HG03060 (cell line): ENCODE data around the gene ZNF680.
"Not testable (repeated sequence)": the region's sequence is repeated elsewhere in the genome, so short reads cannot be mapped to it uniquely, and the experiment has no call there.

Experiments used
- ATAC-seq: cut with Tn5 transposase; IDR thresholded peaks from one replicate; pipeline ENCODE4 v1.9.1; 2021; ENCODE audit warnings: low read depth, moderate number of reproducible peaks; ENCODE audit not compliant: unreplicated experiment

The ZNF680 gene

DNA sequence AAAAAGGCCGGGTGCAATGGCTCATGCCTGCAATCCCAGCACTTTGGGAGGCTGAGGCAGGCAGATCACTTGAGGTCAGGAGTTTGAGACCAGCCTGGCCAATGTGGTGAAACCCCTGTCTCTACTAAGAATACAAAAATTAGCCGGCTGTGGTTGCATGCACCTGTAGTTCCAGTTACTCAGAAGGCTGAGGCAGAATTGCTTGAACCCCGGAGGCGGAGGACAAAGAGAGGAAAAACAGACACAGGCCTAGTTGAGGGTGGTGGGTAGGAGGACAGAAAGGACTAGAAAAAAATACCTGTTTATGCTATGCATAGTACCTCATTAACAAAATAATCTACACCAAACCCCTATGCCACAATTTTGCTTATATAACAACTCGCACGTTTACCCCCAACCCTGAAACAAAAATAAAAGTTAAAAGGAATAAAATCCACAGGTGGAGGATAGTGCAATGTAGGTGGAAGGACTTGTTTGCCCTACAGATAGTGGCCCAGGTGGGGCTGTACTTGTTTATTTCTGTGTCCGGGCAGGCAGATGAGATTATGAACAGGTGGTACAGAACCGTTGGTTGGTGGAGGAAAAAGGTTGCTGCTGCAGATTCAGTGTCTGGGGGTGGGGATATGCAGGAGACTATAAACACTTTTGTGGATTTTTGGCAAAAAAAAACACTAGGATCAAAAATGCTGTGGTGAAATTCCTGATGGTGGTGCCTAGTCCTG is 5.1 kb downstream of the ZNF680 start:
- ATAC-seq = no peak

- ATAC-seq = no peak
Observed at GRCh38 chr7:64555046-64555445, 7.8 kb downstream of the ZNF680 start.

DNA sequence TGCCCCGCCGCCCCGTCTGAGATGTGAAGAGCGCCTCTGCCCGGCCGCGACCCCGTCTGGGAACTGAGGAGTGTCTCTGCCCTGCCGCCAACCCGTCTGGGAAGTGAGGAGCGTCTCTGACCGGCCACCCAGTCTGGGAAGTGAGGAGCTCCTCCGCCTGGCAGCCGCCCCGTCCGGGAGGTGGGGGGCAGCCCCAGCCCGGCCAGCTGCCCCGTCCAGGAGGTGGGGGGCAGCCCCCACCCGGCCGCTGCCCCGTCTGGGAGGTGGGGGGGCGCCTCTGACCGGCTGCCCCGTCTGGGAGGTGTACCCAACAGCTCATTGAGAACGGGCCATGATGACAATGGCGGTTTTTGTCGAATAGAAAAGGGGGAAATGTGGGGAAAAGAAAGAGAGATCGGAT is 8.7 kb downstream of the ZNF680 start:
- ATAC-seq = not testable (repeated sequence)

GRCh38 chr7:64551375-64552142 is 11.3 kb downstream of the ZNF680 start:
- no peak for ATAC-seq

DNA sequence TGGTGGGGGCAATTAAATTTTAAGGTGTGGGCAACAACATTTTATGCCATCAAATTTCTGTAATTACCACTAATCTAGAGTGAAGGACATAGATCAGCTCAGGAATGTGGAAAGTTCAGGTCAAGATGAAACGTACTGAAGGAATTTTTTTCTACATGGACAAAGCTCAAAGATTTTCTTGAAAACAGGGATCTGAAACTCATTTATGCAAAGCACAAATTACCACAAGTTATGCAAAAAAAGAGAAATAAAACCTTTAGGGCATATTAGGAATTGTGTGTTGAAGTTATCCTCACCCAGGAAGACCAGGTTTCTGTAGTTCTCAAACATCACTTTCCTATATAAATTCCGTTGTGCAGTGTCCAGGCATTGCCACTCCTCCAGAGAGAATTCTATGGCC is 18.9 kb downstream of the ZNF680 start:
- no peak for ATAC-seq

DNA sequence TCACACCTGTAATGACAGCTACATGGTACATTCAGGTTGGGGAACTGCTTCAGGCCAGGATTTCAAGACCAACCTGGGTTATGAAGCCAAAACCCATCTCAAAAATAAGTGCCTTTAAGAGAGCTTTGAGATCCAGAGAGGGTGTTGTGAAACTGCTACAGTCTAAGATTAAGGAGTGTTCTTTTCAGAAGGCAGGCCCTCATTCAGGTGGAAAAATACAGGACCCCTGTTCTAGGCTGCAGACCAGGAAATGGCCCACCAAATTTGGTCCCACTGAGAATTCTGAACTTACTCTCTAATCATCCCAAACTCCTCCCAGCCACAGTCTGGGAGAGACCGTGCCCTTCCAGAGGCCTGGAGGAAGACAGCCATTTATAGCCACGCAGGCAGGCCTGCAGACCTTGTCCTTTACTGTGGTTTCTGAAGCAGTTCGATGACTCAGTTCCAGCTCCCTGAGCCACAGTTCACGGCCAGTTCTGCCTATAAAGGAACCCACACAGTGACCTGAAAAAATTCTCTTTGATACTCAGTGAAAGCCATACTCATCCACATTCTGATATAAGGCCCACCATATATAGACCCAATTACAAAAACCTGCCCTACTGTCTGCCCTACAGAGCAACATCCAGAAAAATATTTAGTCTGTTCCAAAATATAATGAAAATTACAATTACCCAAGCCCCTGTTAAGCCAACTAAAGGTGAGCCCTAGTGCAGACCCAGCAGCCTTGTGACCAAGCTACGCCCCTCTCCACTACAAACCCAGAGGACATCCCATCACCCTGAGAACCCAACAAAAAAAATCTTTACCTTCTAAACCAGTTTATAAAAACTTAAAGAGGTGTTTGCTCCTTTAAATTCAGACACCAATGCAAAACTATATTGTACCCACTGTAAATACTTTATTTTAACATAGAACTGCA is 21.2 kb downstream of the ZNF680 start:
- no peak for ATAC-seq

- ATAC-seq = no peak
Observed at GRCh38 chr7:64533756-64534155, 29.1 kb downstream of the ZNF680 start.

DNA sequence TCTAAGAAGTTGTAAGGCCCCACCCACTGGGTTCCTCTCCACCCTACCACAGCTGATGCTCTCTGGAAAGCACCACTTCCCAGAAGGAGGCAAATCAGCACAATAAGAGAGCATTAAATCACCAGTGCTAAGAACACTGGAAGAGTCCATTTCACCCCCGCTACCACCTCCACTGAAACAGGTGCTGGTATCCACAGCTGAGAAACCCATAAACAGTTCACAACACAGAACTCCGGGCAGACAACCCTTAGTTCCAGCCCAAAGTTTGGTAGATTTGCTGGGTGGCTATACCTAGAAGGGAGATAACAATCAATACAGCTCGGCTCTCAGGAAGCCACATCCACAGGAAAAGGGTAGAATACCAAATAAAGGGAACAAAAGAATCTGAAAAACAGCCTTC is 34.1 kb downstream of the ZNF680 start:
- no peak for ATAC-seq

DNA sequence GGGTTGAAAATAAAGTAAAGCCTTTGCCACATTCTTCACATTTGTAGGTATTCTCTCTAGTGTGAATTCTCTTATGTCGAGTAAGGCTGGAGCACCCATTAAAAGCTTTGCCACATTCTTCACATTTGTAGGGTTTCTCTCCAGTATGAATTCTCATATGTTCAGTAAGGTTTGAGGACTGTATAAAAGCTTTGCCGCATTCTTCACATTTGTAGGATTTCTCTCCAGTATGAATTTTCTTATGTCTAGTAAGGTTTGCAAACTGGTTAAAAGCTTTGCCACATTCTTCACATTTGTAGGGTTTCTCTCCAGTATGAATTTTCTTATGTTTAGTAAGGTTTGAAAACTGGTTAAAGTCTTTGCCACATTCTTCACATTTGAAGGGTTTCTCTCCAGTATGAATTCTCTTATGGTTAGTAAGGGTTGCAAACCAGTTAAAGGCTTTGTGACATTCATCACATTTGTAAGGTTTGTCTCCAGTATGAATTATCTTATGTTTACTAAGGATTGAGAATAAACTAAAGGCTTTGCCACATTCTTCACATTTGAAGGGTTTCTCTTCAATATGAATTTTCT is 41.4 kb downstream of the ZNF680 start:
- ATAC-seq = no peak

DNA sequence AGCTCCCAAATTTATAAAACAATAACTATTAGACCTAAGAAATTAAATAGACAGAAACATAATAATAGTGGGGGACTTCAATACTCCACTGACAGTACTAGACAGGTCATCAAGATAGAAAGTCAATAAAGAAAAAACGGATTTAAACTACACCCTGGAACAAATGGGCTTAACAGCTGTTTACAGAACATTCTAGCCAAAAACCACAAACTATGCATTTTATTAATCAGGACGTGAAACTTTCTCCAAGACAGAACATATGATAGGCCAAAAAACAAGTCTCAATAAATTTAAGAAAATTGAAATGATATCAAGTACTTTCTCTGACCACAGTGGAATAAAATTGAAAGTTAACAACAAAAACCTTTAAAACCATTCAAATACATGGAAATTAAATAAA is 46.4 kb downstream of the ZNF680 start:
- ATAC-seq = no peak

DNA sequence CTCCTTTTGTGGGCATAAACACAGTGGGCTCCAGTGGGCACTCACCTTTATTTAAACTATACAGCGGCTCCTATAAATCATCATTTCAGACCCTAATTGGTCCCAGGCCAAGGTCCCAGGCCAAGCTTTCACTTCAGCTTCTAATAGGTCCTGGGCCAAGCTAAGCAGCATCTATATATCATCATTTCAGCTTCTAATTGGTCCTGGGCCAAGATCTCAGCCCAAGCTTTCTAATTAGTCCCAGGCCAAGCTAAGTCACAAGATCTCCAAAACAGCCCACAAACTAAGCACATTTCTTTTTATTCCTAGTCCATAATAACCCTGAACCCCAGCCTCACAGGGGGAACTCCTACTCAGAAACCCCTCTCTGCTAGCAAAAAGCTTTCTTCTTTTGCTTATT is 47.1 kb downstream of the ZNF680 start:
- no peak for ATAC-seq

DNA sequence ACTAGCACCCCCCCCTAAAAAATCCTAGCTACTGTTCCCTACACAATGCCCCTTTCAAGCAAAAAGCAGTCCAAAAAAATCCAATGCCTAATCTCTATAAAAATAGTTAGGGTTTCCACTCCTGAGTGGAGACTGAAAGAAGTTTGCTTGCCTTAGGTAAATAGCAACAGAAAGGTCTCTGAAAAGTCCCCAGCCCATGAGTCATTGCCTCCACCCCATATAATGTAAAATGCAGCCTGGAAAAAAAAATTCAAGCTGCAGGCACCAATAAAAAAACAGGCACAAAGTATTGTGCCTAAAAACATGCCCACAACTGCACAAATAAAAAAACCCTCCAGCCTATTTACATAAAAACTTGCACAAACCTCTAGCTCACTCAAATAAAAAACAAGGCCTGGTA is 47.5 kb downstream of the ZNF680 start:
- ATAC-seq = no peak

DNA sequence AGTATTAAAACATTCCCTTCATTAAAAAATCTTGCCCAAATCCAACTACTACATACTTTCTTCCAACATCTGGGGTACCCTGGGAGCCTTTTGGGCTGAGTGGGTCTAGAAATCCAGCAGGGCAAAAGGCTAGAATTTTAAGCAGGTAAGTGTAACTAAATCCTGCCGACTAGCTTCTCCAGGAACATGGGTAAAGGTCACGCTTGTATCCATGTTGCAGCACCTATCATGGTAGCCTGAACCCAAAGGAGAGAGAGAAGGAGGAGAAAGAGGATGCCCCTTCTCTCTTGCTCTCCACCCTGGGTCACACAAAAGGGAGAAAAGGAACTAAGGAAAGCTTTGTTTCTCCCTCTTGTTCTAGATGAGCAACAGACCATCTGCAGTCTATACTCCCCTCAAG is 53.3 kb downstream of the ZNF680 start:
- ATAC-seq = no peak

GRCh38 chr7:64504581-64505120 is 58.2 kb downstream of the ZNF680 start:
- ATAC-seq = no peak

DNA sequence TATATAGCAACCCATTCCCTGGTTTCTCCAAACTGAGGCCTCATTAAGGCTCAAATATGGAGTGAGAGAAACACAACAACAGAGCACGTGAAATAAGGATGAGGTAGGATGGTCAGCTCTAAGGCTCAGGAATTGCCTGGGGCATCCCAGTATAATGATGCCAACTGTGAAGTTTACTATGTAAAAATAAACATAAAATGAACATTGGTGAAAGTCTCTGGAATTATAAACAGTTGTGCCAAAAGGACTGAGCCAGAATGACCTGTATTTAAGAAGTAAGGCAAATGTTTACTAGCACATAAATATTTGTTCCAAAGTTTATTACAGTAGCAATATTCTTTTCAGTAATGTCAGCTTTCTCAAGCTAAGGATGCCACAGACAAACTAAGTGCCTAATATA is 64.6 kb downstream of the ZNF680 start:
- ATAC-seq = no peak

GRCh38 chr7:64494912-64495461 is 67.9 kb downstream of the ZNF680 start:
- ATAC-seq = no peak

GRCh38 chr7:64485623-64486022 is 77.2 kb downstream of the ZNF680 start:
- ATAC-seq = no peak
